GM03348 (cell line): ENCODE data around the gene GRIK2.

Source experiments
- DNase-seq: peaks from one replicate; pipeline ENCODE4 v3.0.0; 2012; ENCODE audit warnings: low spot score

GRIK2 gene

GRCh38 chr6:101539510-101540245, 146.2 kb downstream of the GRIK2 start:
- peak; percentile 24 for DNase-seq

GRCh38 chr6:101541894-101542293, 148.4 kb downstream of the GRIK2 start:
- DNase-seq: no peak

- DNase-seq: no peak
Measured at GRCh38 chr6:101543796-101544195, 150.3 kb downstream of the GRIK2 start.

GRCh38 chr6:101544286-101544685, 150.8 kb downstream of the GRIK2 start:
- DNase-seq: peak; percentile 21

GRCh38 chr6:101545191-101545590, 151.7 kb downstream of the GRIK2 start:
- peak; percentile 20 for DNase-seq

- DNase-seq: no peak
Measured at GRCh38 chr6:101550451-101550850, 156.9 kb downstream of the GRIK2 start.

GRCh38 chr6:101554231-101554630, 160.7 kb downstream of the GRIK2 start:
- no peak for DNase-seq

GRCh38 chr6:101558712-101559111, 165.2 kb downstream of the GRIK2 start:
- DNase-seq: no peak

- no peak for DNase-seq
Measured at GRCh38 chr6:101572627-101573026, 179.1 kb downstream of the GRIK2 start.

- DNase-seq: no peak
Measured at GRCh38 chr6:101577091-101577490, 183.6 kb downstream of the GRIK2 start.

GRCh38 chr6:101578306-101578705, 184.8 kb downstream of the GRIK2 start:
- DNase-seq: no peak

GRCh38 chr6:101582792-101583191, 189.3 kb downstream of the GRIK2 start:
- DNase-seq: no peak

- no peak for DNase-seq
Measured at GRCh38 chr6:101585501-101585900, 192.0 kb downstream of the GRIK2 start.

GRCh38 chr6:101588343-101588742, 194.8 kb downstream of the GRIK2 start:
- no peak for DNase-seq

GRCh38 chr6:101595276-101595675, 201.8 kb downstream of the GRIK2 start:
- DNase-seq: no peak

GRCh38 chr6:101597693-101598092, 204.2 kb downstream of the GRIK2 start:
- DNase-seq: peak; percentile 59

GRCh38 chr6:101605426-101605825, 211.9 kb downstream of the GRIK2 start:
- DNase-seq: no peak

GRCh38 chr6:101605874-101606273, 212.4 kb downstream of the GRIK2 start:
- DNase-seq: no peak

- no peak for DNase-seq
Measured at GRCh38 chr6:101607111-101607690, 213.7 kb downstream of the GRIK2 start.

GRCh38 chr6:101608703-101609102, 215.2 kb downstream of the GRIK2 start:
- no peak for DNase-seq

- DNase-seq: no peak
Measured at GRCh38 chr6:101613556-101613955, 220.0 kb downstream of the GRIK2 start.

- peak; percentile 0 for DNase-seq
Measured at GRCh38 chr6:101614774-101615173, 221.3 kb downstream of the GRIK2 start.

GRCh38 chr6:101626269-101626668, 232.8 kb downstream of the GRIK2 start:
- no peak for DNase-seq

GRCh38 chr6:101630941-101631340, 237.4 kb downstream of the GRIK2 start:
- DNase-seq: no peak
